Right hindlimb (tissue), 1 donor: ENCODE results near the gene HHIPL1.

Experiments used
- DNase-seq: peaks from one replicate; pipeline ENCODE4 v3.0.0-alpha.2; 2018

The HHIPL1 gene

GRCh38 chr14:99677231-99678140 lies 32.6 kb downstream of the HHIPL1 start:
- peak; percentile 18 for DNase-seq

GRCh38 chr14:99678198-99678597 lies 33.3 kb downstream of the HHIPL1 start:
- peak; percentile 9 for DNase-seq

GRCh38 chr14:99679111-99679510 lies 34.2 kb downstream of the HHIPL1 start:
- peak; percentile 15 for DNase-seq

GRCh38 chr14:99679543-99679942 lies 34.6 kb downstream of the HHIPL1 start:
- DNase-seq, result peak; percentile 9

GRCh38 chr14:99679996-99680395 lies 35.1 kb downstream of the HHIPL1 start:
- DNase-seq, result peak; percentile 13

- no peak for DNase-seq
Observed at GRCh38 chr14:99681101-99681831, 36.3 kb downstream of the HHIPL1 start.

GRCh38 chr14:99681832-99682148 lies 36.9 kb downstream of the HHIPL1 start:
- no peak for DNase-seq

- peak; percentile 85 for DNase-seq
Observed at GRCh38 chr14:99682809-99683618, 38.1 kb downstream of the HHIPL1 start.

GRCh38 chr14:99683619-99684409 lies 38.9 kb downstream of the HHIPL1 start, which contains the start of gene CYP46A1:
Gene CYP46A1 (plus strand): TSS chr14:99684298. CDS start chr14:99684418, 120 bp downstream.
- peak; percentile 100 for DNase-seq

GRCh38 chr14:99684410-99684934 lies 39.5 kb downstream of the HHIPL1 start:
- DNase-seq, result no peak

GRCh38 chr14:99685151-99685591 lies 40.2 kb downstream of the HHIPL1 start:
- DNase-seq, result no peak

GRCh38 chr14:99685596-99685995 lies 40.7 kb downstream of the HHIPL1 start:
- DNase-seq, result no peak

- no peak for DNase-seq
Observed at GRCh38 chr14:99686557-99687283, 41.8 kb downstream of the HHIPL1 start.

- no peak for DNase-seq
Observed at GRCh38 chr14:99687284-99688209, 42.6 kb downstream of the HHIPL1 start.

- DNase-seq, result no peak
Observed at GRCh38 chr14:99688210-99688581, 43.3 kb downstream of the HHIPL1 start.

GRCh38 chr14:99688629-99689028 lies 43.7 kb downstream of the HHIPL1 start:
- no peak for DNase-seq

- DNase-seq, result no peak
Observed at GRCh38 chr14:99689266-99690236, 44.6 kb downstream of the HHIPL1 start.

- DNase-seq, result no peak
Observed at GRCh38 chr14:99690636-99691035, 45.7 kb downstream of the HHIPL1 start.
